Prostate gland (tissue), 2 donors: ENCODE data around the gene EPHA5.

Experiments used
- POLR2A ChIP-seq: fragments of 450-650 bp; IDR thresholded peaks from one replicate; pipeline ENCODE4 v1.6.1; 2016; ENCODE audit warnings: antibody characterized with exemption, mild to moderate bottlenecking
- POLR2AphosphoS5 ChIP-seq: sonication (generic); formaldehyde crosslinking; IDR thresholded peaks from one replicate; pipeline ENCODE4 v1.6.1; 2017; ENCODE audit warnings: antibody characterized with exemption
- TF ChIP-seq, protein P1 (sequence below), 4 experiments: fragments of 200-600 bp in 2 of 4; fragments of 450-650 bp in 2 of 4; sonication (generic) in 2 of 4; IDR thresholded peaks; 1 replicate in 3 of 4; 2 replicates in 1 of 4; pipeline ENCODE4 v1.5.1; 2016 to 2019; ENCODE audit warnings: antibody characterized with exemption in 4 of 4, mild to moderate bottlenecking in 2 of 4, moderate library complexity in 2 of 4

DNA sequence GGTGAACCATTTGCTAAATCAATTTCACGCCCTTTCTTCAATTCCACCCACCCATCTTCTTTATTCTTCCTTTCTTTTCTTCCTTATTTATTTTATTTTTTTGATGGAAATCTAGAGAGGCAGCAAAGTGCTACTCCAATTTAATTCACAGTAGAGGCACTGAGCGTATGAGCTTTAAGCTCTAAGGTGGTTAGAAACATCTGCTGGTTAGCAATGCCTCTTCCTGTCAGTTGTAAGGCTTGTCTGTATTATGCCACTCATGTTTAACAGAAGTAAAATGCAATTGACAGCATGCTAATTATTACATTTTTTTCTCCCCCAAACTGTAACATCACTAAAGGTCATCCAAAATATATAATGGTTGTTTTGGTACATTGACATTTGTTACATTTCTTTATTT lies 103.8 kb downstream of the EPHA5 start:
- TF ChIP-seq POLR2A = no peak
- TF ChIP-seq POLR2AphosphoS5 = no peak
- TF ChIP-seq, protein P1, sequence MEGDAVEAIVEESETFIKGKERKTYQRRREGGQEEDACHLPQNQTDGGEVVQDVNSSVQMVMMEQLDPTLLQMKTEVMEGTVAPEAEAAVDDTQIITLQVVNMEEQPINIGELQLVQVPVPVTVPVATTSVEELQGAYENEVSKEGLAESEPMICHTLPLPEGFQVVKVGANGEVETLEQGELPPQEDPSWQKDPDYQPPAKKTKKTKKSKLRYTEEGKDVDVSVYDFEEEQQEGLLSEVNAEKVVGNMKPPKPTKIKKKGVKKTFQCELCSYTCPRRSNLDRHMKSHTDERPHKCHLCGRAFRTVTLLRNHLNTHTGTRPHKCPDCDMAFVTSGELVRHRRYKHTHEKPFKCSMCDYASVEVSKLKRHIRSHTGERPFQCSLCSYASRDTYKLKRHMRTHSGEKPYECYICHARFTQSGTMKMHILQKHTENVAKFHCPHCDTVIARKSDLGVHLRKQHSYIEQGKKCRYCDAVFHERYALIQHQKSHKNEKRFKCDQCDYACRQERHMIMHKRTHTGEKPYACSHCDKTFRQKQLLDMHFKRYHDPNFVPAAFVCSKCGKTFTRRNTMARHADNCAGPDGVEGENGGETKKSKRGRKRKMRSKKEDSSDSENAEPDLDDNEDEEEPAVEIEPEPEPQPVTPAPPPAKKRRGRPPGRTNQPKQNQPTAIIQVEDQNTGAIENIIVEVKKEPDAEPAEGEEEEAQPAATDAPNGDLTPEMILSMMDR (IDR thresholded peaks at IDR 0.05) = no peak
